Measurements from ENCODE around the gene CAPN3.

CAPN3 gene

DNA sequence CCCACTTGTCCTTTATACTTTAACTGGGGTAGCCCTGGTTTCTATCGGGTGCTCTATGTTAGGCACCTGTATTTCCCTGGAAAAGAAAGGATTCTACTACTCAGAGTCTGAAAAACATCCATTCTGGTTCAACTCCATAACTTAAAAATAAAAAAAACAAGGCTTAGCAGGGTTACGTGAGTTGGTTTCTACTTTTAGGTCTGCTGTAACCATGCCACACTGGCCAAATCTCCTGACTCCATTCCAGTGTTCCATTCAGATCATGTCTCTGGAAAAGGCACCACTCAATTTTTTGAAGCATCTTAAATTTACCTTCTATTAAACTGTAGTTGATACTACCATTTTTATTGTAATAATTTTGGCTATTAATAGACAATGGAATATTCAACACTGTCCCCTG is 62.1 kb downstream of the CAPN3 start:
- no peaks in the 10 kb centered on the region for H3K9me3 ChIP-seq (replicated peaks; ENCODE audit: low read length)
- H3K9ac ChIP-seq (ENCODE audit: low read depth, low read length) = no peak overlapping the region
- no peaks in the 10 kb centered on the region for H3K27me3 ChIP-seq (ENCODE audit: control insufficient read depth, insufficient read depth, low read length)
- peaks cover 81% of the 10 kb centered on the region for H3K36me3 ChIP-seq (ENCODE audit: insufficient read depth, low read length)
- no peak overlapping the region for H3K4me2 ChIP-seq (ENCODE audit: low read length)
- H3K4me1 ChIP-seq (ENCODE audit: control insufficient read depth, insufficient read depth, low read length) = no peaks in the 10 kb centered on the region
- no peak overlapping the region for H3K4me3 ChIP-seq (ENCODE audit: low read length)

DNA sequence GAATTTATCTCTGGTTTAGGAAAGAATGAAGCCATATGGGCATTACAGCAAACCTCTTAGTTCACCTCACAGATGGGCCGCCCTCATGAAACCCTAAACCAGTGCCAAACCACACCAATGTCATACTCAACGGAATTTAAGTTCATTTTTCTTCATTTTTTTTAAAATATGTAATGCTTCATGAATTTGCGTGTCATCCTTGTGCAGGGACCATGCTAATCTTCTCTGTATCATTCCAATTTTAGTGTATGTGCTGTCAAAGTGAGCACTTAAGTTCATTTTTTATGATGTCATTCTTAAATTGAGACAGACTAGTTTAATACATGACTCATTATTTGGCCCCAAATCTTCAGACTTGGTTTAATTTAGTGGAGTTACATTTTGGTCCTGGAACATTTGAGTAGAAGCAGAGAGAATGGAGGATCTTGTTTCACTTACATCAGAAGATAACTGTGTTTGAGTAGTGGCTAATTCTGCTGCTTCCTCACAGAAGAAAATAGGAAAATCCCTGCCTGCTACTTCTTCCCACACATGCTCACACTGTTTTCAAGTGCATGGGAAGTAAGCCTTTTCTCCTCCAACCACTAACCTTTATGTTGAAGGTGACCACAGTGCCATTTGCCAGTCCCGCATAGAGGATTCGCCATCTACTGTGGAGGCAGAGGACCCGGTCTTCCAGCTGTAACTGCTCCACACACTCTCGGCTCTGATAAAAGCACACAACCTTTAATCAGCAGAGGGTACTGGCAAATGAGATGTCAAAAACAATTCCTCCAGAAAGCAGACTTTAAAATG is 68.3 kb downstream of the CAPN3 start:
- peaks cover 18% of the 10 kb centered on the region for H3K4me1 ChIP-seq (ENCODE audit: control insufficient read depth, insufficient read depth, low read length)
- peak overlapping the region; percentile 17 for H3K4me3 ChIP-seq (ENCODE audit: low read length)
- peaks cover 60% of the 10 kb centered on the region for H3K36me3 ChIP-seq (ENCODE audit: insufficient read depth, low read length)
- peak overlapping the region; percentile 46 for H3K9ac ChIP-seq (ENCODE audit: low read depth, low read length)
- H3K27me3 ChIP-seq (ENCODE audit: control insufficient read depth, insufficient read depth, low read length) = no peaks in the 10 kb centered on the region
- no peaks in the 10 kb centered on the region for H3K9me3 ChIP-seq (replicated peaks; ENCODE audit: low read length)
- peak overlapping the region; percentile 56 for H3K4me2 ChIP-seq (ENCODE audit: low read length)

DNA sequence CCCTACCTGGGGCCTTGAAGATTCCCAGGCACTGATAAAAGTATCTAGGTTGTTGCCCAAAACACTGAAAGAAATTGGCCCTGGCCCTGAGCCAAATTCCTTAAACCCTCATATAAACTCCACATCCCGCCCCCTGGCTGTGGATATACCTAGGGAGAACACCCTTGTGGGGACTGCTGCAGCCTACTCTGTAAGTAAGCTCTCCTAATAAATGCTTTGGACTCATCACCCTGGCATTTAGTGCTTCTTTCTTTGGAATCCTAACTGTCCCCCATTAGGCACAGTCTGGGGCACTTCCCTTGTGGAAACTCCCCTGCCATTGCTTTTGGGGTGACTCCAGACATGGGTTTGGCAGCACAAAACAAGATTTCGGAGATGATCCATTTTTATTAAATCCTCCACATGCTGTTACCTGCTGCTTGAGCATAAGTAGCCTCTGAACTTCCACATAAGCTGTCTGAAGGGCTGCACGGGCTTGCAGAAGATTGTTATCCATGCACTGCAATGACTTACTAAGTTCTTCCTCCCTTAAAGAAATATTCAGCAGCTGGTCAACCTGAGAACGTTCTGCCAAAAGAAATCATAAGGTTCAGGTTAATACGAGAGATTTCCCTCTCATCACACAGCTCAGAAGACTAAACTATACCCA is 85.2 kb downstream of the CAPN3 start:
- Histone ChIP-seq H3K4me2 (ENCODE audit: low read length) (no peak overlapping the region), H3K27me3 (ENCODE audit: control insufficient read depth, insufficient read depth, low read length) (no peaks in the 10 kb centered on the region), H3K36me3 (ENCODE audit: insufficient read depth, low read length) (peaks cover 61% of the 10 kb centered on the region), H3K4me3 (ENCODE audit: low read length) (no peak overlapping the region), H3K9me3 (replicated peaks; ENCODE audit: low read length) (no peaks in the 10 kb centered on the region), H3K4me1 (ENCODE audit: control insufficient read depth, insufficient read depth, low read length) (peaks cover 6% of the 10 kb centered on the region), H3K9ac (ENCODE audit: low read depth, low read length) (no peak overlapping the region)

DNA sequence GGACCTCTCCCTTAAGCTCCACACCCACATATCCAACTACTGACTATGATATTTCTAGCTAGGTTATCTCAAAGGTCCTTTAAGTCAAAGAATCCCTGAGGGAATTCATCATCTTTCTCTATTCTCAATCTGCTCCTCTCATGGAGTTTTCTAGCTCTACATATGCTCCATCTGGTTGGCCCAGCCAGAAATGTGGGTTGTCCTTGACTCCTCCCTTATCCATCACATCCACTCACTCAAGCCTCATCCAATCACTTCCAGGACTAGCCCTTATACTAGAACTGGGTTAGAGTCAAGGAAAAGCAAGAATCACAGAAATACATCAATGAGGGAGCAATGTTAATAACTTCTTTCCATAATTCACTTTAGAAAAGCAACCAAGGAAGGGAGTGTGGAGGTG is 86.2 kb downstream of the CAPN3 start:
- no peaks in the 10 kb centered on the region for H3K9me3 ChIP-seq (replicated peaks; ENCODE audit: low read length)
- H3K4me3 ChIP-seq (ENCODE audit: low read length) = no peak overlapping the region
- no peak overlapping the region for H3K9ac ChIP-seq (ENCODE audit: low read depth, low read length)
- no peak overlapping the region for H3K4me2 ChIP-seq (ENCODE audit: low read length)
- peaks cover 66% of the 10 kb centered on the region for H3K36me3 ChIP-seq (ENCODE audit: insufficient read depth, low read length)
- peaks cover 6% of the 10 kb centered on the region for H3K4me1 ChIP-seq (ENCODE audit: control insufficient read depth, insufficient read depth, low read length)
- no peaks in the 10 kb centered on the region for H3K27me3 ChIP-seq (ENCODE audit: control insufficient read depth, insufficient read depth, low read length)

GRCh38 chr15:42447599-42447998 is 88.3 kb downstream of the CAPN3 start:
- H3K4me3 ChIP-seq (ENCODE audit: low read length) = no peak overlapping the region
- H3K9me3 ChIP-seq (replicated peaks; ENCODE audit: low read length) = no peaks in the 10 kb centered on the region
- H3K9ac ChIP-seq (ENCODE audit: low read depth, low read length) = no peak overlapping the region
- H3K27me3 ChIP-seq (ENCODE audit: control insufficient read depth, insufficient read depth, low read length) = no peaks in the 10 kb centered on the region
- H3K4me1 ChIP-seq (ENCODE audit: control insufficient read depth, insufficient read depth, low read length) = peaks cover 6% of the 10 kb centered on the region
- peaks cover 66% of the 10 kb centered on the region for H3K36me3 ChIP-seq (ENCODE audit: insufficient read depth, low read length)
- H3K4me2 ChIP-seq (ENCODE audit: low read length) = no peak overlapping the region

DNA sequence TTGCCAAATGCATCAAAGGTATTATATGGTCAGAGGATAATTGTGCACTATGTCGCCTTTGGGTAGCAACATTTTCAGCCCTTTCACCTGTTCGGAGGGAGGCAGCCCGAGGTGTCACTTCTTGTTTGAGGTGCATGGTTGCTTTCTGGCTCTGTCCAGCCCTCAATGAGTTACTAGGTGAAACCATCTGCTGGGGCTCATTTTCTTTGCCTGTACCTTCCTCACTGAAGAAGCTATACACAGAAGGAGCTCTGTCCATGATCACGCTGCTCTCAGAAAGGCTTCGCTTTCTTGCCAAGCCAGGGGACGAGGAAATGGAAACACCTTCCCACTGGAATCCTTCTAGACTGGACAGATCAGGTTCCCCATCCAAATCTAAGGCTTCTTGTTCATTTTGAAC is 89.0 kb downstream of the CAPN3 start:
- H3K4me2 ChIP-seq (ENCODE audit: low read length) = no peak overlapping the region
- peaks cover 66% of the 10 kb centered on the region for H3K36me3 ChIP-seq (ENCODE audit: insufficient read depth, low read length)
- peaks cover 6% of the 10 kb centered on the region for H3K4me1 ChIP-seq (ENCODE audit: control insufficient read depth, insufficient read depth, low read length)
- no peaks in the 10 kb centered on the region for H3K27me3 ChIP-seq (ENCODE audit: control insufficient read depth, insufficient read depth, low read length)
- H3K9me3 ChIP-seq (replicated peaks; ENCODE audit: low read length) = no peaks in the 10 kb centered on the region
- H3K4me3 ChIP-seq (ENCODE audit: low read length) = no peak overlapping the region
- H3K9ac ChIP-seq (ENCODE audit: low read depth, low read length) = no peak overlapping the region

GRCh38 chr15:42449770-42450424 is 90.6 kb downstream of the CAPN3 start:
- H3K9ac ChIP-seq (ENCODE audit: low read depth, low read length) = no peak overlapping the region
- no peak overlapping the region for H3K4me2 ChIP-seq (ENCODE audit: low read length)
- H3K4me3 ChIP-seq (ENCODE audit: low read length) = no peak overlapping the region
- no peaks in the 10 kb centered on the region for H3K27me3 ChIP-seq (ENCODE audit: control insufficient read depth, insufficient read depth, low read length)
- H3K9me3 ChIP-seq (replicated peaks; ENCODE audit: low read length) = no peaks in the 10 kb centered on the region
- H3K36me3 ChIP-seq (ENCODE audit: insufficient read depth, low read length) = peaks cover 61% of the 10 kb centered on the region
- H3K4me1 ChIP-seq (ENCODE audit: control insufficient read depth, insufficient read depth, low read length) = no peaks in the 10 kb centered on the region

- H3K4me1 ChIP-seq (ENCODE audit: control insufficient read depth, insufficient read depth, low read length) = no peaks in the 10 kb centered on the region
- H3K36me3 ChIP-seq (ENCODE audit: insufficient read depth, low read length) = peaks cover 58% of the 10 kb centered on the region
These were observed 91.1 kb downstream of the CAPN3 start for GRCh38 chr15:42450425-42450790.

GRCh38 chr15:42453826-42454225 is 94.5 kb downstream of the CAPN3 start:
- Histone ChIP-seq H3K36me3 (ENCODE audit: insufficient read depth, low read length) (peaks cover 30% of the 10 kb centered on the region), H3K4me1 (ENCODE audit: control insufficient read depth, insufficient read depth, low read length) (peaks cover 28% of the 10 kb centered on the region), H3K9ac (ENCODE audit: low read depth, low read length) (no peak overlapping the region), H3K9me3 (replicated peaks; ENCODE audit: low read length) (no peaks in the 10 kb centered on the region), H3K4me3 (ENCODE audit: low read length) (no peak overlapping the region), H3K27me3 (ENCODE audit: control insufficient read depth, insufficient read depth, low read length) (no peaks in the 10 kb centered on the region), H3K4me2 (ENCODE audit: low read length) (no peak overlapping the region)

More at GRCh38 chr15:42450425-42450790, 91.1 kb downstream of the CAPN3 start:
- Histone ChIP-seq H3K9me3 (replicated peaks; ENCODE audit: low read length) (no peaks in the 10 kb centered on the region), H3K27me3 (ENCODE audit: control insufficient read depth, insufficient read depth, low read length) (no peaks in the 10 kb centered on the region), H3K9ac (ENCODE audit: low read depth, low read length) (no peak overlapping the region), H3K4me2 (ENCODE audit: low read length) (no peak overlapping the region), H3K4me3 (ENCODE audit: low read length) (no peak overlapping the region)

DNA sequence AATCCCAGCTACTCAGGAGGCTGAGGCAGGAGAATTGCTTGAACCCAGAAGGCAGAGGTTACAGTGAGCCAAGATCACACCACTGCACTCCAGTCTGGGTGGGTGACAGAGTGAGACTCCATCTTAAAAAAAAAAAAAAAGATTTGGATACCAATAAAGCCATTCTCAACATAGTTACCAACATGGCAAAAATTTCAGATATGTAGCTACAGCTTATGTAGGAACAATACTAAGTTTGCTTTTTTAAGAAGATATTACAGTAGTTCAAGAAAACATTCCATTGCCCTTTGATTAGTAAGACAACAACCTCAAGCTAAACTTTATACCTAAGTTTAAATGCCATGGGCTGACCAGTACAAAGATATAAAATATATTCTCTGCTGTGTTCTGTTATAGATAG is 97.2 kb downstream of the CAPN3 start:
- Histone ChIP-seq H3K9me3 (replicated peaks; ENCODE audit: low read length) (no peaks in the 10 kb centered on the region), H3K27me3 (ENCODE audit: control insufficient read depth, insufficient read depth, low read length) (no peaks in the 10 kb centered on the region), H3K9ac (ENCODE audit: low read depth, low read length) (peak overlapping the region; percentile 71), H3K4me1 (ENCODE audit: control insufficient read depth, insufficient read depth, low read length) (peaks cover 28% of the 10 kb centered on the region), H3K36me3 (ENCODE audit: insufficient read depth, low read length) (peaks cover 3% of the 10 kb centered on the region), H3K4me2 (ENCODE audit: low read length) (peak overlapping the region; percentile 72), H3K4me3 (ENCODE audit: low read length) (peak overlapping the region; percentile 35)

DNA sequence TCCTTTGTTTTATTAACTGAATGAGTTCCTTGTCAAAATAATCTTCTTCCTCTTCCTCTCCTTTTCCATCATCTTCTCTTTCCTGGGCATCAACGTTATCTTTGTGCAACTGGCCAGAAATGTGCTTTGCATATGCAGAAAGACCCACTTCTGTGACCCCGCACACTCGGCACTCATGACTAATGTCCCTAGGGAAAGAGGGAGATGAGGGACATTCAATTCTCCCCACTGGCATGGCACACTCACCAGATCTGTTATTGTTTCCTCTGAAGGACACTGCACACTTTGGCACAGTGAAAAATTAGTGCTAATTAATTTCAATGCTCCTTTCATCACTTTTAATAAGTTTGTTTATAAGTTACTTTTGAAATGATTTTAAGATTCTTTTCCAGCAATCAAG is 97.7 kb downstream of the CAPN3 start:
- Histone ChIP-seq H3K27me3 (ENCODE audit: control insufficient read depth, insufficient read depth, low read length) (no peaks in the 10 kb centered on the region), H3K4me1 (ENCODE audit: control insufficient read depth, insufficient read depth, low read length) (peaks cover 28% of the 10 kb centered on the region), H3K9me3 (replicated peaks; ENCODE audit: low read length) (no peaks in the 10 kb centered on the region), H3K9ac (ENCODE audit: low read depth, low read length) (peak overlapping the region; percentile 71), H3K4me3 (ENCODE audit: low read length) (peak overlapping the region; percentile 35), H3K4me2 (ENCODE audit: low read length) (peak overlapping the region; percentile 72), H3K36me3 (ENCODE audit: insufficient read depth, low read length) (no peaks in the 10 kb centered on the region)
